Stimulated activated CD8-positive, alpha-beta memory T cell treated with anti-CD3 and anti-CD28 coated beads, Interleukin-2, amount 100 ng/mL, for 1 hour (primary cell): ENCODE measurements around the gene MUC5AC.
"Not testable (repeated sequence)": the region's sequence is repeated elsewhere in the genome, so short reads cannot be mapped to it uniquely, and the experiment has no call there.

Source experiments
- DNase-seq, 2 donors: peaks; one replicate each; pipeline ENCODE4 v3.0.0-alpha.2; 2020; ENCODE audit warnings: low read depth in 2 of 2

Gene MUC5AC, protein sequence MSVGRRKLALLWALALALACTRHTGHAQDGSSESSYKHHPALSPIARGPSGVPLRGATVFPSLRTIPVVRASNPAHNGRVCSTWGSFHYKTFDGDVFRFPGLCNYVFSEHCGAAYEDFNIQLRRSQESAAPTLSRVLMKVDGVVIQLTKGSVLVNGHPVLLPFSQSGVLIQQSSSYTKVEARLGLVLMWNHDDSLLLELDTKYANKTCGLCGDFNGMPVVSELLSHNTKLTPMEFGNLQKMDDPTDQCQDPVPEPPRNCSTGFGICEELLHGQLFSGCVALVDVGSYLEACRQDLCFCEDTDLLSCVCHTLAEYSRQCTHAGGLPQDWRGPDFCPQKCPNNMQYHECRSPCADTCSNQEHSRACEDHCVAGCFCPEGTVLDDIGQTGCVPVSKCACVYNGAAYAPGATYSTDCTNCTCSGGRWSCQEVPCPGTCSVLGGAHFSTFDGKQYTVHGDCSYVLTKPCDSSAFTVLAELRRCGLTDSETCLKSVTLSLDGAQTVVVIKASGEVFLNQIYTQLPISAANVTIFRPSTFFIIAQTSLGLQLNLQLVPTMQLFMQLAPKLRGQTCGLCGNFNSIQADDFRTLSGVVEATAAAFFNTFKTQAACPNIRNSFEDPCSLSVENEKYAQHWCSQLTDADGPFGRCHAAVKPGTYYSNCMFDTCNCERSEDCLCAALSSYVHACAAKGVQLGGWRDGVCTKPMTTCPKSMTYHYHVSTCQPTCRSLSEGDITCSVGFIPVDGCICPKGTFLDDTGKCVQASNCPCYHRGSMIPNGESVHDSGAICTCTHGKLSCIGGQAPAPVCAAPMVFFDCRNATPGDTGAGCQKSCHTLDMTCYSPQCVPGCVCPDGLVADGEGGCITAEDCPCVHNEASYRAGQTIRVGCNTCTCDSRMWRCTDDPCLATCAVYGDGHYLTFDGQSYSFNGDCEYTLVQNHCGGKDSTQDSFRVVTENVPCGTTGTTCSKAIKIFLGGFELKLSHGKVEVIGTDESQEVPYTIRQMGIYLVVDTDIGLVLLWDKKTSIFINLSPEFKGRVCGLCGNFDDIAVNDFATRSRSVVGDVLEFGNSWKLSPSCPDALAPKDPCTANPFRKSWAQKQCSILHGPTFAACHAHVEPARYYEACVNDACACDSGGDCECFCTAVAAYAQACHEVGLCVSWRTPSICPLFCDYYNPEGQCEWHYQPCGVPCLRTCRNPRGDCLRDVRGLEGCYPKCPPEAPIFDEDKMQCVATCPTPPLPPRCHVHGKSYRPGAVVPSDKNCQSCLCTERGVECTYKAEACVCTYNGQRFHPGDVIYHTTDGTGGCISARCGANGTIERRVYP (N-terminal part only)

DNA sequence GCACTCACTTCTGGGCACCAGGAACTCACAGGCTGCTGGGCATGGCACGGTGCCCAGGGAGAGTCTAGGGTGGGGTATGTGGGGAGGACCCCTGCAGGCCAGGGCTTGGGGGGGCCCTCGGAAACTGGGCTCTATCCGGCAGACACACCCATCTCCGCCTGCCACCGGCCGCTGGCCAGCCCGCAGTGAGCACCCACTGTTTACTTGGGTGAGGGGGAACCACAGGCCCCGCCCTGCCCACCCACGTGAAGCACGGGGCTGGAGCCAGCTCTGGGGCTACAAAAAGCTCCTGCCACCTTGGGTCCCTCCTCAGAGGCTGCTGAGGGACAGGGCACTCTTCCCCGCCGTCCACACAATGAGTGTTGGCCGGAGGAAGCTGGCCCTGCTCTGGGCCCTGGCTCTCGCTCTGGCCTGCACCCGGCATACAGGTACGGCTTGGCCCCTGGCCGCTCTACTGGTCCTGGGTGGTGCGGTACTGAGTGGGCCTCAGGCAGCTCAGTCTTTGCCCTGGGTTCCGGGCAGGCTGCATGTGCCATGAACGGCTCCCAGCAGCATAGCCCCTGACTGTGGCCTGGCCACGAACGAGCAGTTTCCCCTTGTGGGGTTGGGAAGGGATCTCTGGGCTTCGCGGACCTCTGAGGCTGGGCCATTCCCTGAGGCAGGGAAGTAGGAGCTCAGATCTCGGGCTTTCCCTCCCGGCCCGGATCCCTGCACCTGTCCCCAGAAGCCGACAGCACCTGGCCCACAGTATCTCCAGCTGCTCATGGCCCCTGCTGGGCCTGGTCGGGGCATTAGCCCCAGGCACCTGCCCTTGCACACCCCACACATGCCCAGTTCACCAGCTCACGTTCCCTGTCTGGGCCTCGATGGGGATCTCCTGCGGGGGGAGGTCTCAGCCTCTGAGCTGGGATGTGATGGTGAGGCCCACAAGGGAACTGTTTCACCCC, at the start of gene MUC5AC:
TSS of gene MUC5AC (plus strand) at position 309 of the 947 bp plus-strand sequence. CDS start at position 356, 47 bp downstream.
- DNase-seq = no peak

DNA sequence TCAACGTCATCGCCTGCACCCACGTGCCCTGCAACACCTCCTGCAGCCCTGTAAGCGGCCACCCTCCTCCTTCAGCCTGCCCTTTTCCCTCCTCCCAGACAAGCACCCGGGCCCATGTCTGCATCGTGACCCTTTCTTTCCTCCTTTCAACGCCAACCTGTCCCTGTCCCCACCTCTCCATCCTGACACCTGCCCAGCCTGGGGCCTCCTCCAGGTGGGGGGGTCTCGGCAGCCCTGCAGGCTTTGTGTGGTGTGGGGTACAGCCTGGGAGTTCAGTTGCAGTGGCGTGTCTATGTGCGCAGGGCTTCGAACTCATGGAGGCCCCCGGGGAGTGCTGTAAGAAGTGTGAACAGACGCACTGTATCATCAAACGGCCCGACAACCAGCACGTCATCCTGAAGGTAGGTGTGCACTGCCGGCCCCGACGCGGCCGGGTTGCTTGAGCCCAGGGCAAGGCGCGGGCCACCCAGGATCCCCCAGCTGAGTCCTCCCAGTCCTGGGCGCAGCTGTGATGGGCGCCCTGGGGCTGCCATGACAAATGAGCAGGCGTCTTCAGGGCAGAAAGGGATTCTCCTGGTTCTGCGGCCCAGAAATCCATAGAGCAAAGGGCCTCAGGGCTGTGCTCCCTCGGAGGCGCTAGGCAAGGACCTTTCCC, 49.4 kb upstream of the MUC5AC start:
- DNase-seq = no peak

GRCh38 chr11:1109101-1109917, 48.4 kb upstream of the MUC5AC start:
- DNase-seq = no peak

DNA sequence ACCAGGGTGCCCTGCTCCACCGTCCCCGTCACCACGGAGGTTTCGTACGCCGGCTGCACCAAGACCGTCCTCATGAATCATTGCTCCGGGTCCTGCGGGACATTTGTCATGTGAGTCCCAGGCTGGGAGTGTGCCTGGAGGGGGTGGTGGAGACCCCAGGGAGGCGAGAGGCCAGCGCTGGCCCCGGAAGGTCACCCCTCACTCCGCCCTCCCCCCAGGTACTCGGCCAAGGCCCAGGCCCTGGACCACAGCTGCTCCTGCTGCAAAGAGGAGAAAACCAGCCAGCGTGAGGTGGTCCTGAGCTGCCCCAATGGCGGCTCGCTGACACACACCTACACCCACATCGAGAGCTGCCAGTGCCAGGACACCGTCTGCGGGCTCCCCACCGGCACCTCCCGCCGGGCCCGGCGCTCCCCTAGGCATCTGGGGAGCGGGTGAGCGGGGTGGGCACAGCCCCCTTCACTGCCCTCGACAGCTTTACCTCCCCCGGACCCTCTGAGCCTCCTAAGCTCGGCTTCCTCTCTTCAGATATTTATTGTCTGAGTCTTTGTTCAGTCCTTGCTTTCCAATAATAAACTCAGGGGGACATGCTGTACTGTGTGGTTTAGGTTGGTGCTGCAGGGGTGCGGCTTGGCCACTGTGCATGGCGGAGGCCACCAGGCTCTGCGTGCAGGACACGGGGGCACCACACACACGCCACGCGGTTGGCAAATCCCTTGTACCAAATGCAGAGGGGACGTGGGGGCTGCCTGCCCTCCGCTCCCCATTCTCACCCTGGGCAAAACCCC, 47.6 kb upstream of the MUC5AC start:
- DNase-seq = no peak

DNA sequence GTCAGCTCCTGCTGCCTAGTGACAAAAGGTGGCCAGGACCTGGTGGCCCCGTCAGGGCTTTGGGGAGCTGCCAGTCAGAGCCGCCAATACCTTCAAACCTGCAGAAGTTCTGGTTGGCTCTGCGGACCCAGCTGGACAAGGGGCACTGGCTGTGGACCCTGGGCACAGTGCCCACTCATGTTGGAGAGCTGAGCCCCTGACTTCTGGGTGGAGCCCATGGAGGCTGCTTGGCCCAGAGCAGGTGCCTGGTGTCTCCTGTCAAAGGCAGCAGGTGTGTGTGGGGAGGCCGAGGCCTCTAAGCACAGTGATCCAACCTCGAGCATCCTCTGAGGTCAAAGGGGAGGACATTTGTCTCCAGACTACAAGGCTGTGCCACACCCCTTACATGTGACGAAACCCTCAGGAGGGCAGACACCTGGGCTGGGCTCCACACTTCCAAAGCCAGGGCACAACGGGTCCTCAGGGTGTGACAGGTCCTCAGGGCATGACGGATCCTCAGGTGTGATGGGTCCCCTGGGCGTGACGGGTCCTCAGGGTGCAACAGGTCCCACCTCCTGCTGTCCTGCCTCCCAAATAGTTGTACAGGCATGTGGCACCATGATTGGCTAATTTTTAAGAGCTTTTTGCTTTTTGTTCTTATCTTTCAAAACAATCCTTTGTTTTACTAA, 46.1 kb upstream of the MUC5AC start:
- DNase-seq = no peak

DNA sequence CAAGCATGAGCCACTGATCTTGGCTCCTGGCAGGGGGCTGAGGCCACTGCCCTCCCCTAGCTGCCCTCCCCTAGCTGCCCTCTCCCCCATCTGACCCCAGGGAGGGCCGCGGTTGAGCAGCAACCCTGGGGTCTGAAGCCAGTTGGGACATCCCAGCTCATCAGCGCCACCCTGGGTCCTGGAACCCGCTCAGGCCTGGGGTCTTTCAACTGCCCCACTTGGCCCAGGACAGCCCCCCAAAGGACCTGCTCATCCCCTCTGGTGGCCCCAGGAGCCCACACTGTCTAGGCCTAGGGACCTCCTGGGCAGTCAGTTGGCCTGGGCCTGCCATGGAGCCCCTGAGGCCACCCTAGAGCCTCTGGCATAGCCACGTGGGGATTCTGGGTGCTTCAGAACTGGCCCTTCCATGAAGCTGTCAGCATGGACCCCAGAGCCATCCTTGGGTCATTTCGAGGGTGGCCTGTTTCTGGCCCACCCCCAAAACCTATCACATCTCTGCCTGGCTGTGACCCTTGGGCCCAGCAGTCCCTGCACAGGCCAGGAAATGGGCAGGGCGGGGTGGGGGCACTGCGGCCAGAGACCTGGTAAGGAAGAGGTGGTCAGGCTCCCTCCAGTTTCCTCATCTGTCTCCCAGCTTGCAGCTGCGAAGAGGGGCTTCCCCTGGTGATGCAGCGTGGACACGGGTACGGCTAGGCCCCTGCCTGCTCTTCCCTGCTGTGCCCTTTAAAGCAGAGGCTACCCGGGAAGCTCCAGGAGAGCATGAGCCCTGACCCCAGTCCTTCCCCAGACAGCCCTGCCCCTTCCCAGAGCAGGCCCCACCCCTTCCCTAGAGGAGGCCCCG, 45.2 kb upstream of the MUC5AC start:
- DNase-seq = no peak

DNA sequence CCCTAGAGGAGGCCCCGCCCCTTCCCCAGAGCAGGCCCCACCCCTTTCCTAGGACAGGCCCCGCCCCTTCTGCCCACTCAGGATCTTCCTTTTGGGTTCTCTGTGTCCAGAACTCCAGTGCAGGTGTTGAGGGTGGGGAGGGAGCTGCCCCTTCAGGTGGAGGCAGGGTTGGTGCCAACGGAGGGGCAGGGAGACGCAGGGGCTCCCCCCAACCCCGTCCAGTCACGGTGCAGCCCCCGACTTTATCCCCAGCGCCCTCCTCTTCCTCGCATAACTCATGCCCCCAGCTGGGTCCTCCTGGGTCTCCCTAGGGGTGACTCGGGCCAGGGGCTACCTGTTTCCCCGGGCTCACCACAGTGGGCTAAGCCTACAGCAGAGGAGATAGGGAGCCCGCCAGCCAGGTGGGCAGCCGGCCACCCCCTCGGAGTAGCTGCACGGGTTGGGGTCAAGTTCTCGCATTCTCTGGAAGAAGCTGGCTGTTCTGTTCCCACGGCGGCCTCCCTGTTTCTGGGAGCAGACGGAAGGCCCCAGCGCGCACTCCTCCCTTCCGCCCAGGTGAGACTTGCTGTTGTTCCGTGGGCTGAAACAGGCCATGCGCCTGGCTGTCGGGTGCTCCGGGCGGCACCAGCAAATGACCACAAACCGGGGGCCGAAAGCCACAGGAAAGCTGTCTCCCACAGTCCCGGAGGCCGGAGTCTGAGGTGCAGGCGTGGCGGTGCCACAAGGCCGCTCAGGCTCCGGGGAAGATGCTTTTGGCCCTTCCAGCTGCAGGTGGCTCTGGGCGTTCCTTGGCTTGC, 44.1 kb upstream of the MUC5AC start:
- DNase-seq = no peak

DNA sequence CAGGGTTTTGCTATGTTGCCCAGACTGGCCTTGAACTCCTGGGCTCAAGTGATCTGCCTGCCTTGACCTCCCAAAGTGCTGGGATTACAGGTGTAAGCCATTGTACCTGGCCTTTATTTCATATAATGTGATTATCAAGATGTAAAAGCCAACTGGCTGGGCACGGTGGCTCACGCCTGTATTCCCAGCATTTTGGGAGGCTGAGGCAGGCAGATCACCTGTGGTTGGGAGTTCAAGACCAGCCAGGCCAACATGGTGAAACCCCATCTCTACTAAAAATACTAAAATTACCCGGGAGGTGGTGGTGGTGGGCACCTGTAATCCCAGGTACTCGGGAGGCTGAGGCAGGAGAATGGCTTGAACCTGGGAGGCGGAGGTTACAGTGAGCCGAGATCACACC, 42.5 kb upstream of the MUC5AC start:
- not testable (repeated sequence) for DNase-seq

GRCh38 chr11:1116104-1116503, 41.6 kb upstream of the MUC5AC start:
- DNase-seq = no peak

DNA sequence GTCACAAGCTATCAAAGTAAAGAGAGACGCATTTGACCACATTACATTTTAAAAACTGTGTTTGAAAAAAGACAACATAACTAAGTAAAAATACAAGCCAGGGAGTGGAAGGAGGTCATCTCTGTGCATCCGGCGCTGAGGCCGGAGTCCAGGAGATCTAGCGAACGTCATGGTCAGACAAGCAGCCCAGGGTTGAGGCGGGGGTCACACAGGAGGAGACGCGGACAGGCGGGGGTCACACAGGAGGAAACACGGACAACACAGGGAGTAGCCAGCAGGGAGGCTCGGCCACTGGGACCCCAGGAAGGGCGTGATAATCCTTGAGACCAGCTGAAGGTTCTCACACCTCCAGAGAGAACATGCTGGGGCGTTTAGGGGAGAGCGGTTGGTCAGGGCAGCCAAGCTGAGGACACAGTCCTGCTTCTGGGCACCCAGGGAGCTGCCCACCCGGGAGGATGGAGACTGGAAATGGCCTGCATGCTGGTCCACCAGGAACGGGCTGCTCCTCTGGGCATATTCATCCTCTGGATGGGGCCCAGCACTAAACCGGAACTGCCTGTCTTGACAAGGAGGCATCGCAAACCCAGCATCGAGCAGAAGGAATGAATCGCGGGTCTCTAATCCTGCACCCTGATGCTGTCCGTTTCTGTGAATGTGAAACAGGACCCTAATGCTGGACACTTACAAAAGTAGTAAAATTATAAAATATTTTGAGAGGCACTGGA, 40.9 kb upstream of the MUC5AC start:
- no peak for DNase-seq

- DNase-seq = no peak
Measured at GRCh38 chr11:1117992-1118391, 39.8 kb upstream of the MUC5AC start.

- no peak for DNase-seq
Measured at GRCh38 chr11:1118755-1119603, 38.8 kb upstream of the MUC5AC start.

DNA sequence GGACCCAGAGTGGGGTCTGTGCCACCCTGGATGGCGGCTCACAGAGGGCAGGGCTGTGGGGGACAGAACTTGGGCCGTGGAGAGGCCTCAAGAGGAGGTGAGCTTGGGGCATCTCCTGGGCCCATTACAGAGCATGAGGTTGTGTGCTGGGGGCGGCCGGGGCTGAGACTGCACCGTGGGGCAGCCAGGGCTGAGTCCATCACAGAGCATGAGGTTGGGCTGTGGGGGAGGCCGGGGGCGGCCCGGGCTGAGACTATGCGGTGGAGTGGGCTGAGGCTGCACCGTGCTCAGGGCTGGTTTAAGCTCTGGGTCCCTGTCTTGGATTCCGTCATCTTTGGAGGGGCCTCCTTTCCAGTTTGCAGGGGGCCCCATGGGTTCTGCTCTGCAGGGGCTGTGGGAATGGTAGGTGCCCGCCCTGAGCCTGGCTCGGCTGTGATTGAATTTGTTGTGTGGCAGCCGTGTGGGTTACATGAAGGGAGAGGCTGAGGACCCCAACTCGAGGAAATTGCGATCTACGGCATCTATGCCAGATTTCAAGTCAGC, 38.1 kb upstream of the MUC5AC start:
- DNase-seq = no peak
